CD14-positive monocyte (primary cell): ENCODE data around the gene NFE2L2. TPM values are rescaled to one million over a fixed set of nuclear protein-coding genes. Genes with fewer than 3 reads are reported as not detected.

Experiments used
- DNase-seq, 3 donors: peaks; one replicate each; pipeline ENCODE4 v3.0.0-alpha.2; 2011 to 2022
- H2AFZ ChIP-seq: 2 replicates; pipeline ENCODE4 v1.6.0; 2012; ENCODE audit warnings: mild to moderate bottlenecking, low read depth, low read length, inconsistent platforms; ENCODE audit not compliant: insufficient read depth, poor library complexity, severe bottlenecking
- H3K27ac ChIP-seq, 2 donors: 1 replicate in 1 of 2; 2 replicates in 1 of 2; pipeline ENCODE4 v1.5.1; 2012 to 2013; ENCODE audit warnings: low read length in 2 of 2, control low read depth in 1 of 2, inconsistent platforms in 1 of 2, low read depth in 1 of 2, mild to moderate bottlenecking in 1 of 2
- H3K27me3 ChIP-seq, 2 donors: one replicate each; pipeline versions ENCODE4 v1.6.0 to v1.6.1; 2011 to 2013; ENCODE audit warnings: low read length in 2 of 2; ENCODE audit not compliant: control insufficient read depth in 2 of 2, insufficient read depth in 2 of 2
- H3K36me3 ChIP-seq, 2 donors: replicated peaks in 1 of 2; 1 replicate in 1 of 2; 2 replicates in 1 of 2; pipeline versions ENCODE4 v1.5.1 to v1.6.1; 2012 to 2013; ENCODE audit warnings: low read length in 2 of 2, control low read depth in 1 of 2, inconsistent platforms in 1 of 2, mild to moderate bottlenecking in 1 of 2; ENCODE audit not compliant: insufficient read depth in 2 of 2, control insufficient read depth in 1 of 2
- H3K4me1 ChIP-seq, 2 donors: 1 replicate in 1 of 2; 2 replicates in 1 of 2; pipeline versions ENCODE4 v1.5.1 to v1.6.1; 2012 to 2013; ENCODE audit warnings: low read length in 2 of 2, control low read depth in 1 of 2, inconsistent platforms in 1 of 2, mild to moderate bottlenecking in 1 of 2, moderate library complexity in 1 of 2; ENCODE audit not compliant: insufficient read depth in 2 of 2, control insufficient read depth in 1 of 2
- H3K4me2 ChIP-seq: replicated peaks from 2 replicates; pipeline ENCODE3; 2012; ENCODE audit warnings: low read length, moderate library complexity, mild to moderate bottlenecking; ENCODE audit not compliant: poor library complexity, severe bottlenecking; ENCODE audit errors: extremely low read depth
- H3K4me3 ChIP-seq, 3 experiments: fragments of 200-600 bp in 1 of 3; sonication (generic) in 1 of 3; replicated peaks in 1 of 3; 1 replicate in 2 of 3; 2 replicates in 1 of 3; pipeline ENCODE4 v1.5.1; 2011 to 2013; ENCODE audit warnings: low read length in 3 of 3, mild to moderate bottlenecking in 3 of 3, control low read depth in 2 of 3, low read depth in 2 of 3, inconsistent platforms in 1 of 3, moderate library complexity in 1 of 3
- H3K79me2 ChIP-seq: 2 replicates; pipeline ENCODE4 v1.6.0; 2012; ENCODE audit warnings: mild to moderate bottlenecking, control low read depth, inconsistent platforms, low read length, moderate library complexity; ENCODE audit not compliant: insufficient read depth
- H3K9ac ChIP-seq: 2 replicates; pipeline ENCODE4 v1.6.0; 2017; ENCODE audit warnings: low read length, mild to moderate bottlenecking; ENCODE audit not compliant: insufficient read depth, poor library complexity, severe bottlenecking
- H3K9me3 ChIP-seq, 2 donors: replicated peaks in 1 of 2; 1 replicate in 1 of 2; 2 replicates in 1 of 2; pipeline versions ENCODE4 v1.5.1 to v1.6.1; 2012 to 2013; ENCODE audit warnings: low read length in 2 of 2, control low read depth in 1 of 2; ENCODE audit not compliant: control insufficient read depth in 1 of 2, insufficient read depth in 1 of 2
- H4K20me1 ChIP-seq: 2 replicates; pipeline ENCODE4 v1.6.0; 2012; ENCODE audit warnings: mild to moderate bottlenecking, low read length, control low read depth, moderate library complexity; ENCODE audit not compliant: insufficient read depth
- H3K27ac Mint-ChIP-seq, 7 donors: one replicate each; pipeline ENCODE4 v1.8.0; 2020; ENCODE audit warnings: mild to moderate bottlenecking in 7 of 7, mixed read lengths in 7 of 7, moderate library complexity in 6 of 7, inconsistent platforms in 2 of 7
- H3K27me3 Mint-ChIP-seq, 3 donors: one replicate each; pipeline ENCODE4 v1.8.0; 2021 to 2022; ENCODE audit warnings: low read depth in 3 of 3, mild to moderate bottlenecking in 3 of 3, mixed read lengths in 3 of 3, moderate library complexity in 3 of 3, inconsistent platforms in 1 of 3
- H3K36me3 Mint-ChIP-seq, 2 donors: one replicate each; pipeline ENCODE4 v1.8.0; 2020; ENCODE audit warnings: mixed read lengths in 2 of 2, inconsistent platforms in 1 of 2, mild to moderate bottlenecking in 1 of 2
- H3K4me1 Mint-ChIP-seq: one replicate; pipeline ENCODE4 v1.8.0; 2020; ENCODE audit warnings: mild to moderate bottlenecking, mixed read lengths
- H3K4me3 Mint-ChIP-seq, 2 donors: one replicate each; pipeline ENCODE4 v1.8.0; 2020; ENCODE audit warnings: mild to moderate bottlenecking in 2 of 2, mixed read lengths in 2 of 2, moderate library complexity in 1 of 2
- H3K9me3 Mint-ChIP-seq, 7 donors: one replicate each; pipeline ENCODE4 v1.8.0; 2020 to 2022; ENCODE audit warnings: mixed read lengths in 7 of 7, mild to moderate bottlenecking in 6 of 7, moderate library complexity in 6 of 7, inconsistent platforms in 2 of 7
- CTCF ChIP-seq: fragments of 200-600 bp; IDR thresholded peaks from one replicate; pipeline ENCODE4 v1.8.0; 2022; ENCODE audit warnings: antibody characterized with exemption, mild to moderate bottlenecking
- WGBS: methylation state at CpG from one replicate; pipeline ENCODE4 v1.1.5; 2013; ENCODE audit warnings: missing lambda C conversion rate; ENCODE audit not compliant: insufficient coverage; 5-methylcytosine and 5-hydroxymethylcytosine counted together
- intact Hi-C, 2 donors: fragments of 100-400 bp; cut with micrococcal nuclease; formaldehyde crosslinking; loops; one replicate each; pipeline versions ENCODE4 v1.15.0 to v1.15.1; 2023
- polyA plus RNA-seq, 3 donors: library from polyadenylated mRNA; depleted of rRNA in 1 of 3; unstranded in 2 of 3; stranded (reverse) in 1 of 3; fragments of 300-500 nt in 2 of 3; fragments of >200 nt in 1 of 3; fragmentation: Illumina TruSeq in 2 of 3; gene quantifications; 1 replicate in 2 of 3; 2 replicates in 1 of 3; pipeline ENCODE4 v1.2.3, GENCODE V29; 2012 to 2021

Gene NFE2L2
- polyA plus RNA-seq, 3 donors = 38.7 to 51.6 (median 46.6) TPM

DNA sequence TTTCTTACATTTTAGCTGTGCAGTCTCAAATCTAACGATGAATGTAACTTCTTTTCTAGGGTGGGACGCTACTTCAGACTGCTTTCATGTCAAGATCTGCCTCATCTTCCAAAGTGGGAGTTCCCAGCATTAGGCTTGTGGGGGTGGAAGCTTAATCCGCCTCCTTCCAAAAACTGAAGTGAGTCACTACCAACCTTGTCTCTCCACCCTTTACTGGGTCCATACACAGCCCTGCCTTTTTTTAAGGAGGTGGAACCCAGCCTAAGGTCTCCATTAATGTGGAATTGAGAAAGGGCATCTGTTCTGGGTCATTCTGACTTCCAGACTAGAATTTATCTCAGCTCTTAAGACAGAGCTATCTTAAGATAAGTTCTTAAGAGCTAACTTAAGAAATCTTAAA lies 42.0 kb upstream of the NFE2L2 start:
- H3K4me1 ChIP-seq = no peaks in the 10 kb centered on the region
- no peaks in the 10 kb centered on the region for H3K79me2 ChIP-seq
- no peak overlapping the region for H3K4me2 ChIP-seq
- Mint-ChIP-seq H3K4me3 (no peak overlapping the region), H3K9me3 (no peaks in the 10 kb centered on the region), H3K36me3 (peaks cover 6 to 11% of the 10 kb centered on the region in 2 donors), H3K4me1 (peaks cover 2% of the 10 kb centered on the region), H3K27me3 (peaks cover 0 to 2% (median 0%) of the 10 kb centered on the region in 3 donors), H3K27ac (no peak overlapping the region)
- no peak overlapping the region for H3K9ac ChIP-seq
- no peaks in the 10 kb centered on the region for H3K9me3 ChIP-seq
- WGBS = no CpG with 5 or more reads among the region's 3 CpGs
- H2AFZ ChIP-seq = no peak overlapping the region
- no peak overlapping the region for H3K27ac ChIP-seq
- intact Hi-C loops = no loop called here
- DNase-seq = no peak
- H4K20me1 ChIP-seq = no peaks in the 10 kb centered on the region
- no peak for TF ChIP-seq CTCF
- H3K27me3 ChIP-seq = no peaks in the 10 kb centered on the region
- no peak overlapping the region for H3K4me3 ChIP-seq
- no peaks in the 10 kb centered on the region for H3K36me3 ChIP-seq

DNA sequence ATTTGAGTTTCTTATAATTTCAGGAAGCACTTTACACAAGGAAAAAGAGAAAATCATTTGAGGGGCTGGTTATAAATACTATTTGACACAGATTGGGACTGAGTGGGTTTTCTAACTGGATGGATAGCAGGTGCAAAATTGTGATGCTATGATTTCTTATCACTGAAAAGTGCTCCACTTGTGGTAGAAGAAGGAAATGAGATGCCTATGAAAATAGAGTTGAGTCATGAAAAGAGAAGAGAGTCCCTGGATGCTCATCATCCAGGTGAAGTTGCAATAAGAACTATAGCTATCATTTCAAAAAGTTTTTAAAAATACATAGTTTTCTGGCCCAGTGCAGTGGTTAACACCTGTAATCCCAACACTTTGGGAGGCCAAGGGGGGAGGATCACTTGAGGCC lies 39.4 kb upstream of the NFE2L2 start:
- Histone ChIP-seq H3K4me2 (no peak overlapping the region), H4K20me1 (no peaks in the 10 kb centered on the region), H3K9me3 (no peaks in the 10 kb centered on the region), H2AFZ (no peak overlapping the region), H3K79me2 (no peaks in the 10 kb centered on the region), H3K9ac (no peak overlapping the region), H3K27me3 (no peaks in the 10 kb centered on the region), H3K36me3 (no peaks in the 10 kb centered on the region), H3K27ac (no peak overlapping the region), H3K4me3 (no peak overlapping the region), H3K4me1 (no peaks in the 10 kb centered on the region)
- no peak overlapping the region for H3K27ac Mint-ChIP-seq
- no peak overlapping the region for H3K4me3 Mint-ChIP-seq
- peaks cover 6 to 11% of the 10 kb centered on the region in 2 donors for H3K36me3 Mint-ChIP-seq
- no peaks in the 10 kb centered on the region for H3K4me1 Mint-ChIP-seq
- no peaks in the 10 kb centered on the region for H3K9me3 Mint-ChIP-seq
- intact Hi-C loops = no loop called here
- no peak for DNase-seq
- H3K27me3 Mint-ChIP-seq = no peaks in the 10 kb centered on the region
- no peak for TF ChIP-seq CTCF
